ENCODE measurements around the gene DVL2. TPM values are rescaled to one million over a fixed set of nuclear protein-coding genes. Genes with fewer than 3 reads are reported as not detected.

Gene DVL2
- total and polyA plus RNA-seq, 2 of the 13 experiments (the other 11 are each of a cell fraction or from before 2014, with no cell fraction given): 5.7 to 38.2 TPM

DNA sequence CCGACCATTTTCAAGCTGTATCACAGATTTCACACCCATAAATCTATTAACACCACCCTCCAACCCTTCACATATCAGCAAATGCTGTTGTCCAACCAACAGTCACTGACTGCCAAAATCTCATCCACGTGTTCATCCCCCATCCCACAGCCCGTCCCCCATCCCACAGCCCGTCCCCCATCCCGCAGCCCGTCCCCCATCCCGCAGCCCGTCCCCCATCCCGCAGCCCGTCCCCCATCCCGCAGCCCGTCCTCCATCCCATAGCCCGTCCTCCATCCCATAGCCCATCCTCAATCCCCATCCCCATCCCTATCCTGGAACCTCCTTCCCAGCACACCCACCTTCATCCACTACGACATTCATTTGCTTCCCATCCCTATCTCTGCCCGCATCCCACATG is 28.8 kb downstream of the DVL2 start:
- H3K9ac ChIP-seq (ENCODE audit: insufficient read depth, low read depth, low read length): no peak overlapping the region
- no peak overlapping the region for H3K27ac ChIP-seq (ENCODE audit: extremely low read length, insufficient read depth, low read length)

More for the DNA sequence above, 28.8 kb downstream of the DVL2 start:
- no peaks in the 10 kb centered on the region for H4K20me1 ChIP-seq (ENCODE audit: insufficient read depth, low read length)
- CTCF ChIA-PET (ENCODE audit: low intra/inter-chr PET ratio, low total read pairs): no interaction called here
- BruUV-seq (replicated peaks): no TSS peak
- no peak overlapping the region for H3K4me3 ChIP-seq (replicated peaks in 1 of 3; ENCODE audit: insufficient read depth in 1 of 3, low read depth in 2 of 3, low read length in 3 of 3)
- H3K4me2 ChIP-seq (ENCODE audit: low read depth, low read length): no peak overlapping the region
- DNase-seq (ENCODE audit: low spot score) (no peak), ATAC-seq (no peak), FAIRE-seq (no peak)
- in situ Hi-C loops (cut with HindIII; ENCODE audit: extremely low pct_ligation_motif_present, low pct_unique_long_range_greater_than_20kb): no loop called here
- no peaks in the 10 kb centered on the region for H3K9me3 ChIP-seq (ENCODE audit: low read length)
- H3K36me3 ChIP-seq (replicated peaks in 1 of 2; ENCODE audit: control insufficient read depth in 1 of 2, insufficient read depth in 2 of 2, low read length in 2 of 2): no peaks in the 10 kb centered on the region
- peaks cover 0 to 9% of the 10 kb centered on the region in 2 experiments; a peak in 2 of 5 replicates for H3K27me3 ChIP-seq (ENCODE audit: control insufficient read depth in 1 of 2, insufficient read depth in 2 of 2, low read length in 2 of 2)
- WGBS (ENCODE audit: low lambda C conversion rate): 77% methylated on average over 15 of the region's 15 CpGs
- H3K79me2 ChIP-seq (ENCODE audit: insufficient read depth, low read length): no peaks in the 10 kb centered on the region
- TF ChIP-seq POGZ (CRISPR knock-in tag; IDR thresholded peaks at IDR 0.05) (no peak), ZNF770 (CRISPR knock-in tag; IDR thresholded peaks at IDR 0.05) (no peak), ZZZ3 (CRISPR knock-in tag; IDR thresholded peaks at IDR 0.05; ENCODE audit: borderline replicate concordance) (no peak), ZSCAN5A (CRISPR knock-in tag; IDR thresholded peaks at IDR 0.05; ENCODE audit: borderline replicate concordance) (no peak), DMAP1 (CRISPR knock-in tag; IDR thresholded peaks at IDR 0.05) (no peak)
- H2AFZ ChIP-seq (ENCODE audit: low read length): no peak overlapping the region
- H3K4me1 ChIP-seq (ENCODE audit: insufficient read depth, low read length): no peaks in the 10 kb centered on the region
- intact Hi-C loops (cut with micrococcal nuclease; ENCODE audit: unreplicated experiment): no loop called here
- POLR2A ChIA-PET: no interaction called here

Measured in HepG2 (cell line).